SH-SY5Y (cell line): ENCODE results near the gene F5.

Experiments
- GATA2 ChIP-seq: IDR thresholded peaks from 2 replicates; pipeline ENCODE4 v1.6.1; 2011; ENCODE audit warnings: mild to moderate bottlenecking, low read depth, low read length
- GATA3 ChIP-seq: IDR thresholded peaks from 2 replicates; pipeline ENCODE4 v1.6.1; 2011; ENCODE audit warnings: low read depth, mild to moderate bottlenecking, low read length, moderate library complexity

DNA sequence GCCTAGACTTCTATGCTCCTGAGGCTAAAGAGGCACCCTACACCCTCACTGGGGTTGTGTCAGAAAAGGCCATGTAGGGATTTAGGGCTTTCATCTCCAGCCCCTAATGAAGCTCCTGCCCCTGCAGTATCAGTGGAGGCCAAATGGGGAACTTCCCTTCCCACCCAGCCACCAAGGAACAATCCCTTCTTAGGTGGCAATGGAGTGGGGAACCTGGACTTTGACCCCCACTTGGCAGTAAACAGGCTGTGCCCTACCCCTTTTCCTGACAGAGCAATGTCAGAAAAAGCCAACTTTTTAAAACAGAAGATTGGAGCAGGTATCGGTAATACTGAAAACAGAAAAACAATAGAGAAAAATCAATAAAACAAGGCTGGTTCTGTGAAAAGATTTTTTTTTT, 65.1 kb downstream of the F5 start:
- TF ChIP-seq GATA2 (no peak), GATA3 (no peak)
